Activated T-cell treated with anti-CD3 and anti-CD28 coated beads for 48 hours (primary cell): ENCODE measurements around the gene MASP2.
A peak's percentile ranks its signal among the peaks of the same experiment; 100 is the strongest.
"Not testable (repeated sequence)": the region's sequence is repeated elsewhere in the genome, so short reads cannot be mapped to it uniquely, and the experiment has no call there.

ENCODE experiments used
- DNase-seq: peaks from one replicate; pipeline ENCODE4 v3.0.0-alpha.2; 2020; ENCODE audit warnings: low read depth

The MASP2 gene

GRCh38 chr1:11039351-11040104 lies 7.5 kb downstream of the MASP2 start:
- DNase-seq = no peak

DNA sequence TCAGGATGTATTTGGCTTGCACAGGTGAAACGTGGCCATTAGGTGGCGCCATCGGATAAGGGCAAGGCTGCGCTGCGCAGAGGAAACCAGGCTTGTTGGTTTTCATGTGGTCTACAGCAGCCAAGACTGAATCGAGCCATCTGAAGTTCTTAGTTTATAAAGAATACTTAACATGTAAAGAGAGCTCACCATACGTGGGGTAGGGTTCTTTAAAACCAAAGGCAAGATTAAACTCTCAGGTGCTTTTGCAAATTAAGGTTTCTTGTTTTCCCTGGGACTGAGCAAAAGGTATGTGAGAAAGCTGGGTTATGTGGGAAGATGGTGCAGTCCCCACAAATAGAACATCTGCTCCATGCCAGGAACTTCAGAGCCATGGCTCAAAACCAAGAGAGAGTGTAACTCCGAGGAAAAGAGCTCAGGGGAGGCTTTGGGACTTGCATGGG lies 9.3 kb downstream of the MASP2 start:
- peak; percentile 77 for DNase-seq

GRCh38 chr1:11037019-11037739 lies 9.9 kb downstream of the MASP2 start:
- not testable (repeated sequence) for DNase-seq

DNA sequence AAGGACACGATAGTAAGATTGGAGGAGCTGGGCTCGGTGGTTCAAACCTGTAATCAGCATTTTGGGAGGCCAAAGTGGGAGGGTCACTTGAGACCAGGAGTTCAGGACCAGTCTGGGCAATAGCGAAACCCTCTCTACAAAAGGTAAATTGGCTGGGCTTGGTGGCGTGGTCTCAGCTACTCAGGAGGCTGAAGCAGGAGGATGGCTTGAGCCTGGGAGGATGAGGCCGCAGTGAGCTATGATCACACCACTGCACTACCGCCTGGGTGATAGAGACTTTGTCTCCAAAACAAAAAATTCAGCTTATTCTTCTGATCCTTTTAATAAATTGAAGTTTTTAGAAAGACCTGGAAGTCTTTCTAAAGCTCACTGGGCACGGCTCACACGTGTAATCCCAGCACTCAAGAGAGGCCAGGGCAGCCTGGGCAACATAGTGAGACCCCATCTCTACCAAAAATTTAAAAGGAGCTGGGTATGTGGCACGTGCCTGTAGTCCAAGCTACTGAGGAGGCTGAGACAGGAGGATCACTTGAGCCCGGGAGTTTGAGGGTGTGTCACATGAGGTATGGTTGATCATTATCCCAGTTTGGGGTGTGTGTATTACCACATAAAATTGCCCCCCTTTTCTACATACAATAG lies 15.3 kb downstream of the MASP2 start:
- no peak for DNase-seq

DNA sequence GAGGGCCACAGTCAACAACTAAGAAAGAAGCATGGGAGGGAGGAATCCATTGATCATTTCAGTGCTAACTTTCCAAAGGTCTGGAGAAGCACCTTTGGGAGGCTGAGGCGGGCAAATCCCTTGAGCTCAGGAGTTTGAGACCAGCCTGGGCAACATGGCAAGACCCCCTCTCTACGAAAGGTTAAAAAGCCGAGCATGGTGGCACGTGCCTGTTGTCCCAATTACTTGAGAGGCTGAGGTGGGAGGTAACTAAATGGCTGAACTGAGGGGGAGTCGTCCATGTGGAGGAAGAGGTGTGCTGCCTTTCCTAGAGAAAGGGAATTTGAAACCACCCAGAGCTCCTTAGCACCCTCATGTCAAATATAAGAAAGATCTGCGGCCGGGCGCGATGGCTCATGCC lies 16.2 kb downstream of the MASP2 start:
- no peak for DNase-seq

GRCh38 chr1:11028018-11028417 lies 19.0 kb downstream of the MASP2 start:
- DNase-seq = no peak

DNA sequence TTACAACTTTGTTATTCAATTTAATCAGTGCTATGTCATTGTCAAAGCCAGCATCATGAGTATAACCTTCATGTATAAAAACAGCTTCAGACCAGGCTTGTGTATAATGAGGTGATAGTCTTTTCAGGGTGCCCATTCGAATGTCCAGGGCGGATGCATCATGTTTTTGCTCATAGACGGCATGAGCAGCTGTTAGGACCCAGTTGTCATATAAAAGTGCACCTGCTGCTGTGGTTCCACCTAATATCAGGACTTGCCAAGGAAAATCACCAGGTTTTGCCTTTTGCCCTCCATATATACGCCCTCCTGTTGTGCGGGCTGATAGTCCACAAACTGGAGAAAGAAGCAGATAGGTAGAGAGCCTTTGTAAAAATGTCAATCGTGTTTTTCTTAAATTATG lies 19.7 kb downstream of the MASP2 start:
- no peak for DNase-seq

DNA sequence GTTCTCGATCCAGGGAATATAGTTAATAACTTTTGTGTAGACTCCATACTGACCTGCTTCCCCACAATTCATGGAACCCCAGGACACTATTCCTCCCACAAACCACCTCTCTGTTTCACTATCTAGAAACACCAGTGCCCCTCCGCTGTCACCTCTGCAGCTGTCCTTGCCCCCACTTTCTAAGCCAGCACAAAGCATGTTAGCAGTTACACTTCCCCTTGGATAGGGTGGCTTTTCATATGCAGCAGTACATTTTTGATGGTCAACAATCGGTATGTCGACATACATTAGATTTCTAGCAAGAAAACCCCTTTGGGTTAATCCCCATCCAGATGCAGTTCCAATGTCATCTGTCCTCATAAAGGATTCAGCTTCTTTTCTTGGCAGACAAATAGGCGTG lies 20.1 kb downstream of the MASP2 start:
- DNase-seq = no peak

GRCh38 chr1:11026052-11026451 lies 21.0 kb downstream of the MASP2 start:
- no peak for DNase-seq

DNA sequence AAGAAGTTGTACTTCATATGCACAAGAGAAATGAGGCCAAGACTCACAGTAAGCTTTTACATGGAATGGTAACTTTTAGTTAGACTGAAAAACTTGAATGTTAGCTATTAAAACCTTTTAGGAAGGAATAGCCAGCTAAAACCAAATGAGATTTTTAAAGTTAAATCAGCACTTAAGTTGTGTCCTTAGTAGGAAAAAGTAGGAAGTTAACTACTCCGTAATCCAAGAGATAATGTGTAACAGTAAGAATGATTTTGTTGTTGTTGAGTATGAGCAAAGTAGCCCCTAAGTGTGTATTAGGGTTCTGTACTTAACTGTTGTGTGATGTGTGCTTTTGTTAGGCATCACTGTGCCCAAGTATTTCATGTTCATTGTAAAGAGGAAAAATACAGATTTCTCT lies 21.4 kb downstream of the MASP2 start:
- no peak for DNase-seq

DNA sequence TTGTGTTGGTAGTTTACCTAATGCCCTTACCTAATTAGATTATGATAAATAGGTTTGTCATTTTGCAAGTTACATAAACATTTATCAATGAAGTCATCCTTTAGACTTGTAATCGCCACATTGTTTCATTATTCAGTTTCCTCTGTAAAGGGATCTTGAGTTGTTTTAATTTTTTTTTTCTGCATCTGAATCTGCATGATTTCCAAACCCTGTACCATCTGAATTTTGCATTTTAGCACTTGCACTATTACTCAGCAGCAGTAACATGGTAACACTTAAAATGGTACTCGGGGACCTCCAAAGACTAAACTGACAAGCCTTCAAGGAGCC lies 22.2 kb downstream of the MASP2 start:
- no peak for DNase-seq

DNA sequence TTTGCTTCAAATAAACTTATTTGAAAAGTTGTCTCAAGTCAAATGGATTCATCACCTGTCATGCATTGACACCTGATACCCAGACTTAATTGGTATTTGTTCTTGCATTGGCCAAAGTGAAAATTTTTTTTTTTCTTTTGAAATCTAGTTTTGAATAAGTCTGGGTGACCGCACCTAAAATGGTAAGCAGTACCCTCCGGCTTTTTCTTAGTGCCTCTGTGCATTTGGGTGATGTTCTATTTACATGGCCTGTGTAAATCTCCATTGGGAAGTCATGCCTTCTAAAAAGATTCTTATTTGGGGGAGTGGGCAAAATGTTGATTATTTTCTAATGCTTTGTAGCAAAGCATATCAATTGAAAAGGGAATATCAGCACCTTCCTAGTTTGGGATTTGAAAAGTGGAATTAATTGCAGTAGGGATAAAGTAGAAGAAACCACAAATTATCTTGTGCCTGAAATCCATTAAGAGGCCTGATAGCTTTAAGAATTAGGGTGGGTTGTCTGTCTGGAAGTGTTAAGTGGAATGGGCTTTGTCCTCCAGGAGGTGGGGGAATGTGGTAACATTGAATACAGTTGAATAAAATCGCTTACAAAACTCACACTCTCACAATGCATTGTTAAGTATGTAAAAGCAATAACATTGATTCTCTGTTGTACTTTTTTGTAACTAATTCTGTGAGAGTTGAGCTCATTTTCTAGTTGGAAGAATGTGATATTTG lies 22.7 kb downstream of the MASP2 start:
- no peak for DNase-seq

DNA sequence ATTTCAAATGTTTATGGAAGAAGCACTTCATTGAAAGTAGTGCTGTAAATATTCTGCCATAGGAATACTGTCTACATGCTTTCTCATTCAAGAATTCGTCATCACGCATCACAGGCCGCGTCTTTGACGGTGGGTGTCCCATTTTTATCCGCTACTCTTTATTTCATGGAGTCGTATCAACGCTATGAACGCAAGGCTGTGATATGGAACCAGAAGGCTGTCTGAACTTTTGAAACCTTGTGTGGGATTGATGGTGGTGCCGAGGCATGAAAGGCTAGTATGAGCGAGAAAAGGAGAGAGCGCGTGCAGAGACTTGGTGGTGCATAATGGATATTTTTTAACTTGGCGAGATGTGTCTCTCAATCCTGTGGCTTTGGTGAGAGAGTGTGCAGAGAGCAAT lies 23.8 kb downstream of the MASP2 start:
- DNase-seq = no peak

GRCh38 chr1:11019971-11020370 lies 27.1 kb downstream of the MASP2 start:
- DNase-seq = no peak

DNA sequence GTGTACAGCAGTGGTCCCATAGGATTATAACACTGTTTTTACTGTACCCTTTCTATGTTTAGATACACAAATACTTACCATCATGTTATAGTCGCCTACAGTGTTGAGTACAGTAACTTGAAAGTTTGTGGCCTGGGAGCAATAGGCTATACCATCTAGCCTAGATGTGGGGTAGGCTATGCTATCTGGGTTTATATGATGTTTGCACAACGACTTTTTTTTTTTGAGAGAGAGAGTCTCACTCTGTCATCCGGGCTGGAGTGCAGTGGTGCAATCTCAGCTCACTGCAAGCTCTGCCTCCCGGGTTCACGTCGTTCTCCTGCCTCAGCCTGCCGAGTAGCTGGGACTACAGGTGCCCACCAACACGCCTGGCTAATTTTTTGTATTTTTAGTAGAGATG lies 27.7 kb downstream of the MASP2 start:
- DNase-seq = not testable (repeated sequence)

GRCh38 chr1:11013160-11013531 lies 33.9 kb downstream of the MASP2 start:
- no peak for DNase-seq

DNA sequence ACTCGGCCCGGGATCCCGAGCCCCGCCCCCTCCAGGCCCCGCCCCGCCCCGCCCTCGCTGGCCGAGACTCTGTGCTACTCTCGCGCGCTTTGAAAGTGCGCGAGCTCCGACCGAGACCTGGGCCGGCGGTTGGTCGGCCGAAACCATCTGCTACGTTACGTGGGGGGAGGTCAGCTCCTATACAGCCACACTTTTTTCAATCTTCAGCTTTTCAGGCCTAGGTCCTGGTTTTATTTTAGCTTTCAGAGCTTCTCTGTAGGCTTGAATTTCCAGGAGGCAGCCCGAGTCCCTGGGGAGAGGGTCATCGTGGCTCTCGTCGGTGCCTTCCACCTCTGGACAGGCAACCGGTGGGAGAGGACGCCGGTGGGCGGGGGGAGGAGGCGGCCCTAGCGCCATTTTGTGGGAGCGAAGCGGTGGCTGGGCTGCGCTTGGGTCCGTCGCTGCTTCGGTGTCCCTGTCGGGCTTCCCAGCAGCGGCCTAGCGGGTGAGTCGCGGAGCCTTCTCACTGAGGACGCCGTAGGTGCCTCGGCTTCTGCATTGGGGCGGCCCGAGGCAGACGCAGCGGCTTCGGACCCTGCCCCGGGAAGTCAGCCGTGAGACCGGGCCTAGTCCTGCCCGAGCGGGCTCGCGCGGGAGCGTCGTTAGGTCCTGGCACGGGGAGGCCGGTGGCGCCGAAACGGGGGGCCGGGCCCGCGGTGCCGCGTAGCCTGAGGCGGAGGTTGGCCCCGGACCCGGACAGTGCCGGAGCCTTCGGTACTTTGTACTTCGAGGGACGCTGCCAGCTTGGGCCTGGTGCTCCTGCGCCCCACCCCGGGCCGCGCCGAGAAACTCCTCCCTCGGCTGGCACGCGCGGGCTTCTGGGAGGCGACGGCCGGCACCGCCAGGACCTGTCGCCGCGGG lies 34.5 kb downstream of the MASP2 start, which contains the start of gene TARDBP:
Gene TARDBP, plus strand, starts transcription at position 395 of the 900 bp plus-strand sequence. CDS start 1,074 bp downstream, outside the sequence.
- peak; percentile 86 for DNase-seq

DNA sequence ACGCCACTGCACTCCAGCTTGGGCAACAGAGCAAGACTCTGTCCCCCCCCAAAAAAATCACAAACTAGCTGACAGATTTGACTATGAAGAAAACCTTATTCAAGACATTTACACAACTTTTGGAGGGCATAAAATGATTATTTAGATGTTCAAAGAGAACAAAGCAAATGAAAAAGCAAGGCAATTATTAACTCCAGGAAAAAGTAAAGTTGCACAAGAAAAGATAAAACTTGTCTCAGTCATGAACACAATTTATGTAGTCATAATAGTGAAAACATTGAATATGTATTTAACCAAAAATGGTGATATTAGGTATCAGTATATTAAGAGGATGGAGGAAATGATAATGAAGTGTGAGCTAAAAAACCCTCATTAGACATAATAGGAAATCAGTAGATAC lies 46.5 kb downstream of the MASP2 start:
- DNase-seq = no peak

GRCh38 chr1:10996100-10996499 lies 50.9 kb downstream of the MASP2 start:
- no peak for DNase-seq

DNA sequence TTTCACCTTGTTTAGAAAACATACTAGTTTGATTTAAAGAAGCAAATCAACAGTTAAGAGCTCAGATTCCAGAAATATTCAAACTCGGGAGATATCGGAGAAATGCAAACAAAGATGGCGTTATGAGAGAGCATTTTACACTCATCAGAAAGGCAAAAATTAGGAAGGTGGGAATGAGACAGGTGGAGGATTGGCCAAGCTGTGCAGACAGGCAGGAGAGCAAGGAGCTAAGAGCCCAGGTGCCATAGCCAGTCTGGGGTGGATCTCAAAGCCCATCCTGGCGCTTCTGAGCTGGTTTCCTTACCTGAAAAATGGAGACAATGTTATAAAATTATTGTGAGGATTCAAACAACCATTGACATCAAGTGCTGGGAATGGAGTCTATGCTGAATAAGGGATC lies 54.2 kb downstream of the MASP2 start:
- no peak for DNase-seq

- DNase-seq = not testable (repeated sequence)
These were observed 55.0 kb downstream of the MASP2 start for GRCh38 chr1:10992004-10992403.
